C4-2B (cell line): Measurements from ENCODE around the gene PIGN.

Experiments
- ZFX ChIP-seq: fragments of 450-650 bp; IDR thresholded peaks from 2 replicates; pipeline ENCODE4 v1.6.1; 2017
- TF ChIP-seq, protein P1 (sequence below): fragments of 450-650 bp; conservative IDR thresholded peaks from 2 replicates; pipeline ENCODE4 v1.5.1; 2017; ENCODE audit warnings: mild to moderate bottlenecking

DNA sequence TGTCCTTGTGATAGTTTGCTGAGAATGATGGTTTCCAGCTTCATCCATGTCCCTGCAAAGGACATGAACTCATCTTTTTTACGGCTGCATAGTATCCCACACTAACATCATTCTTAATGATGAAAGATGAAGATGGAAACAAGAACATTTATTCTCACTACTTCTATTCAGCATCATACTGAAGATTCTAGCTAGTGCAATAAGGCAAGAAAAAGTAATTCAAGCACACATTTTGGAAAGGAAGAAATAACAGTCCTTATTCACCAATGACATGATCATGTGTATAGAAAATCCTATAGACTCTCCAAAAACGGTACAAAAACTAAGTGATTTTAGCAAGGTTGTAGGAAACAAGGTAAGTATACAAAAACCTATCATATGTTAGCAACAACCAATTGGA is 37.4 kb upstream of the PIGN start:
- TF ChIP-seq, protein P1, sequence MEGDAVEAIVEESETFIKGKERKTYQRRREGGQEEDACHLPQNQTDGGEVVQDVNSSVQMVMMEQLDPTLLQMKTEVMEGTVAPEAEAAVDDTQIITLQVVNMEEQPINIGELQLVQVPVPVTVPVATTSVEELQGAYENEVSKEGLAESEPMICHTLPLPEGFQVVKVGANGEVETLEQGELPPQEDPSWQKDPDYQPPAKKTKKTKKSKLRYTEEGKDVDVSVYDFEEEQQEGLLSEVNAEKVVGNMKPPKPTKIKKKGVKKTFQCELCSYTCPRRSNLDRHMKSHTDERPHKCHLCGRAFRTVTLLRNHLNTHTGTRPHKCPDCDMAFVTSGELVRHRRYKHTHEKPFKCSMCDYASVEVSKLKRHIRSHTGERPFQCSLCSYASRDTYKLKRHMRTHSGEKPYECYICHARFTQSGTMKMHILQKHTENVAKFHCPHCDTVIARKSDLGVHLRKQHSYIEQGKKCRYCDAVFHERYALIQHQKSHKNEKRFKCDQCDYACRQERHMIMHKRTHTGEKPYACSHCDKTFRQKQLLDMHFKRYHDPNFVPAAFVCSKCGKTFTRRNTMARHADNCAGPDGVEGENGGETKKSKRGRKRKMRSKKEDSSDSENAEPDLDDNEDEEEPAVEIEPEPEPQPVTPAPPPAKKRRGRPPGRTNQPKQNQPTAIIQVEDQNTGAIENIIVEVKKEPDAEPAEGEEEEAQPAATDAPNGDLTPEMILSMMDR, result no peak
- no peak for TF ChIP-seq ZFX
